OCI-LY3 (cell line): Measurements from ENCODE around the gene GPR160.

Source experiments
- CTCF ChIP-seq: fragments of 200-600, 300-600 bp; sonication (generic); IDR thresholded peaks from 2 replicates; pipeline ENCODE4 v1.5.1; 2014; ENCODE audit warnings: antibody characterized with exemption, low read length, low read depth
- EZH2phosphoT487 ChIP-seq: fragments of 200-600 bp; shearing (Covaris generic); IDR thresholded peaks from 2 replicates; pipeline ENCODE4 v1.6.1; 2018; ENCODE audit warnings: antibody characterized with exemption, mixed run types, low read depth

GRCh38 chr3:170057550-170057949 lies 19.8 kb downstream of the GPR160 start:
- no peak for TF ChIP-seq CTCF
- TF ChIP-seq EZH2phosphoT487, result no peak
